Peyer's patch (tissue), 4 donors: ENCODE measurements around the gene TEF. TPM values are rescaled to one million over a fixed set of nuclear protein-coding genes. Genes with fewer than 3 reads are reported as not detected.

ENCODE experiments used
- DNase-seq, 3 donors: peaks; one replicate each; pipeline ENCODE4 v3.0.0-alpha.2; 2017 to 2019
- H3K27ac ChIP-seq, 4 donors: fragments of 200-600 bp; sonication (generic); one replicate each; pipeline ENCODE4 v1.5.1; 2016 to 2019
- H3K27me3 ChIP-seq, 2 donors: fragments of 200-600 bp; sonication (generic); one replicate each; pipeline ENCODE4 v1.5.1; 2019
- H3K36me3 ChIP-seq, 3 donors: fragments of 200-600 bp; sonication (generic); one replicate each; pipeline ENCODE4 v1.5.1; 2016 to 2019
- H3K4me1 ChIP-seq, 4 donors: fragments of 200-600 bp; sonication (generic); one replicate each; pipeline ENCODE4 v1.5.1; 2016 to 2019
- H3K4me3 ChIP-seq, 4 donors: fragments of 200-600 bp; sonication (generic); 1 replicate in 3 of 4; 2 replicates in 1 of 4; pipeline ENCODE4 v1.5.1; 2016 to 2019; ENCODE audit warnings: mild to moderate bottlenecking in 1 of 4
- H3K9me3 ChIP-seq, 4 donors: fragments of 200-600 bp; sonication (generic); one replicate each; pipeline ENCODE4 v1.5.1; 2016 to 2019; ENCODE audit warnings: mild to moderate bottlenecking in 1 of 4
- CTCF ChIP-seq, 6 experiments: fragments of 450-650 bp in 4 of 6; fragments of 200-600 bp in 2 of 6; sonication (generic) in 1 of 6; IDR thresholded peaks; one replicate each; pipeline ENCODE4 v1.5.1; 2017 to 2019; ENCODE audit warnings: antibody characterized with exemption in 6 of 6, mild to moderate bottlenecking in 3 of 6, moderate library complexity in 1 of 6
- POLR2A ChIP-seq, 2 donors: fragments of 450-650 bp; IDR thresholded peaks; one replicate each; pipeline ENCODE4 v1.5.1; 2017; ENCODE audit warnings: antibody characterized with exemption in 2 of 2, mild to moderate bottlenecking in 2 of 2, moderate library complexity in 2 of 2
- total RNA-seq, 4 donors: library from RNA; depleted of rRNA; stranded (reverse); fragments of >200 nt; gene quantifications; one replicate each; pipeline ENCODE4 v1.1.0, GENCODE V29; 2016

Gene TEF
- total RNA-seq, 4 donors from 2014 or later = 6.6 to 42.2 (median 27.0) TPM

- no peak overlapping the region for H3K27ac ChIP-seq
- peaks cover 0 to 86% (median 0%) of the 10 kb centered on the region in 3 donors for H3K36me3 ChIP-seq
- TF ChIP-seq POLR2A (IDR thresholded peaks at IDR 0.05) = no peak
Measured at GRCh38 chr22:41354979-41355378, 26.8 kb upstream of the TEF start.

GRCh38 chr22:41355895-41356294 lies 25.8 kb upstream of the TEF start:
- no peak overlapping the region for H3K27ac ChIP-seq
- no peaks in the 10 kb centered on the region for H3K27me3 ChIP-seq
- no peak overlapping the region for H3K4me3 ChIP-seq
- peaks cover 0 to 77% (median 0%) of the 10 kb centered on the region in 3 donors for H3K36me3 ChIP-seq
- DNase-seq = no peak
- H3K9me3 ChIP-seq = no peaks in the 10 kb centered on the region
- TF ChIP-seq CTCF (IDR thresholded peaks at IDR 0.05) (no peak), POLR2A (IDR thresholded peaks at IDR 0.05) (no peak)
- H3K4me1 ChIP-seq = no peaks in the 10 kb centered on the region

More at GRCh38 chr22:41354979-41355378, 26.8 kb upstream of the TEF start:
- no peaks in the 10 kb centered on the region for H3K27me3 ChIP-seq
- no peak overlapping the region for H3K4me3 ChIP-seq
- H3K4me1 ChIP-seq = no peaks in the 10 kb centered on the region
- DNase-seq = no peak
- no peaks in the 10 kb centered on the region for H3K9me3 ChIP-seq

- H3K4me3 ChIP-seq = no peak overlapping the region
- no peak overlapping the region for H3K27ac ChIP-seq
- TF ChIP-seq CTCF (IDR thresholded peaks at IDR 0.05) (no peak), POLR2A (IDR thresholded peaks at IDR 0.05) (no peak)
- no peaks in the 10 kb centered on the region for H3K4me1 ChIP-seq
- no peak for DNase-seq
- H3K27me3 ChIP-seq = no peaks in the 10 kb centered on the region
- no peaks in the 10 kb centered on the region for H3K9me3 ChIP-seq
- peaks cover 0 to 71% (median 0%) of the 10 kb centered on the region in 3 donors for H3K36me3 ChIP-seq
Measured at GRCh38 chr22:41356430-41357028, 25.2 kb upstream of the TEF start.

GRCh38 chr22:41357191-41357590 lies 24.6 kb upstream of the TEF start:
- no peak overlapping the region for H3K4me3 ChIP-seq
- no peak for DNase-seq
- H3K9me3 ChIP-seq = no peaks in the 10 kb centered on the region
- H3K27ac ChIP-seq = no peak overlapping the region
- no peak for TF ChIP-seq POLR2A (IDR thresholded peaks at IDR 0.05)
- TF ChIP-seq CTCF (IDR thresholded peaks at IDR 0.05) = no peak
- H3K4me1 ChIP-seq = no peaks in the 10 kb centered on the region
- H3K27me3 ChIP-seq = no peaks in the 10 kb centered on the region
- H3K36me3 ChIP-seq = peaks cover 0 to 64% (median 0%) of the 10 kb centered on the region in 3 donors

- DNase-seq = no peak
- no peaks in the 10 kb centered on the region for H3K4me1 ChIP-seq
- no peak overlapping the region for H3K27ac ChIP-seq
- H3K9me3 ChIP-seq = no peaks in the 10 kb centered on the region
- no peak overlapping the region for H3K4me3 ChIP-seq
- no peak for TF ChIP-seq CTCF (IDR thresholded peaks at IDR 0.05)
- no peak for TF ChIP-seq POLR2A (IDR thresholded peaks at IDR 0.05)
- H3K36me3 ChIP-seq = peaks cover 0 to 47% (median 0%) of the 10 kb centered on the region in 3 donors
- no peaks in the 10 kb centered on the region for H3K27me3 ChIP-seq
Measured at GRCh38 chr22:41358927-41359326, 22.8 kb upstream of the TEF start.

GRCh38 chr22:41359376-41359775 lies 22.4 kb upstream of the TEF start:
- peaks cover 0 to 42% (median 0%) of the 10 kb centered on the region in 3 donors for H3K36me3 ChIP-seq
- no peak for TF ChIP-seq POLR2A (IDR thresholded peaks at IDR 0.05)
- no peak for TF ChIP-seq CTCF (IDR thresholded peaks at IDR 0.05)
- H3K4me3 ChIP-seq = no peak overlapping the region
- no peak for DNase-seq
- no peaks in the 10 kb centered on the region for H3K27me3 ChIP-seq
- no peak overlapping the region for H3K27ac ChIP-seq
- H3K4me1 ChIP-seq = no peaks in the 10 kb centered on the region
- H3K9me3 ChIP-seq = no peaks in the 10 kb centered on the region
